SU-DHL-6 (cell line): ENCODE data around the gene FZD4.
"Not testable (repeated sequence)": the region's sequence is repeated elsewhere in the genome, so short reads cannot be mapped to it uniquely, and the experiment has no call there.

Experiments
- H2AFZ ChIP-seq: fragments of 200-600 bp; sonication (generic); 2 replicates; pipeline ENCODE4 v1.6.1; 2014; ENCODE audit warnings: low read depth, mild to moderate bottlenecking, moderate library complexity, mixed read lengths, antibody characterized with exemption, low read length; ENCODE audit not compliant: severe bottlenecking
- H3F3A ChIP-seq: fragments of 200-600 bp; shearing (Covaris generic); 2 replicates; pipeline ENCODE4 v1.6.0; 2016; ENCODE audit warnings: antibody characterized with exemption, mild to moderate bottlenecking; ENCODE audit not compliant: insufficient read depth
- H3K27ac ChIP-seq: fragments of 200-600 bp; sonication (generic); 2 replicates; pipeline ENCODE4 v1.5.1; 2016; ENCODE audit warnings: low read depth, mild to moderate bottlenecking, low read length, moderate library complexity, mixed read lengths
- H3K27me3 ChIP-seq: fragments of 200-600 bp; sonication (generic), shearing (Covaris generic); 2 replicates; pipeline ENCODE4 v1.6.0; 2014; ENCODE audit warnings: mild to moderate bottlenecking, low read length
- H3K36me3 ChIP-seq: fragments of 200-600 bp; sonication (generic); 2 replicates; pipeline ENCODE4 v1.6.1; 2014; ENCODE audit warnings: mild to moderate bottlenecking, low read length, mixed read lengths
- H3K4me2 ChIP-seq: fragments of 300-600, 200-600 bp; shearing (Covaris generic), sonication (generic); 2 replicates; pipeline ENCODE4 v1.6.0; 2014; ENCODE audit warnings: low read length, low read depth, mild to moderate bottlenecking; ENCODE audit not compliant: poor library complexity, severe bottlenecking
- H3K4me3 ChIP-seq: fragments of 200-600 bp; sonication (generic); 2 replicates; pipeline ENCODE4 v1.5.1; 2014; ENCODE audit warnings: antibody characterized with exemption, low read length, mild to moderate bottlenecking, mixed read lengths; ENCODE audit not compliant: insufficient read depth, poor library complexity, severe bottlenecking
- H3K79me2 ChIP-seq: fragments of 200-600 bp; sonication (generic); 2 replicates; pipeline ENCODE4 v1.6.1; 2014; ENCODE audit warnings: mild to moderate bottlenecking, low read length, moderate library complexity; ENCODE audit not compliant: insufficient read depth
- H3K9ac ChIP-seq: fragments of 200-600 bp; sonication (generic); 2 replicates; pipeline ENCODE4 v1.7.0; 2014; ENCODE audit warnings: mild to moderate bottlenecking, low read length
- H3K9me2 ChIP-seq: fragments of 200-600 bp; sonication (generic); replicated peaks from 2 replicates; pipeline ENCODE4 v1.6.1; 2014; ENCODE audit warnings: low read length; ENCODE audit not compliant: insufficient read depth
- H3K9me3 ChIP-seq: fragments of 200-600 bp; sonication (generic); 2 replicates; pipeline ENCODE4 v1.6.1; 2014; ENCODE audit warnings: low read length, mixed read lengths; ENCODE audit not compliant: insufficient read depth
- H4K20me1 ChIP-seq: fragments of 200-600 bp; sonication (generic); 2 replicates; pipeline ENCODE4 v1.6.1; 2014; ENCODE audit warnings: low read depth, mild to moderate bottlenecking, antibody characterized with exemption, low read length, moderate library complexity, mixed read lengths
- EZH2phosphoT487 ChIP-seq: fragments of 200-600 bp; sonication (generic), shearing (Covaris generic); conservative IDR thresholded peaks from 2 replicates; pipeline ENCODE4 v1.6.1; 2018; ENCODE audit warnings: mild to moderate bottlenecking, antibody characterized with exemption, low read length, moderate library complexity, mixed read lengths
- TF ChIP-seq, protein P1 (sequence below): fragments of 200-600 bp; sonication (generic); IDR thresholded peaks from one replicate; pipeline ENCODE4 v1.5.1; 2017; ENCODE audit warnings: antibody characterized with exemption, mild to moderate bottlenecking, low read length, moderate library complexity; ENCODE audit not compliant: insufficient read depth, poor library complexity, severe bottlenecking

FZD4 gene

DNA sequence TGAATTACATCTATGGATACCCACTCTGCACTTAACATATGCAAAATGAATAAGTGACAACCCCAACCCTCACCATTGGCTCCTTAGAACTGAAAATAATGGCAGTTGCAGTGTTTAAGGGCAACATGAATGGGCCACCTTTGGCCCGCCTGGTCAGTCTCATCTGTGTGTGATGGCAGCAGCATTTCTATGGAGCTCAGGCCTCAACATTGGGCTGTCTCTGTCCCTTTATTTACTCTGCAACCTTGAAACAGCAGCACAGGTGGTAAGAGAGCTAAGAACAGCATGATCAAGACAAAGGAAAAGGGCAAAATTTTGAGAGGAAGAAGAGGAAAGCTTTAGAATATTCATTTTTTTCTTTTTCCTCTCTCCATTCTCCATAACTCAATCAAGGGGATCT lies 44.2 kb upstream of the FZD4 start:
- no peaks in the 10 kb centered on the region for H4K20me1 ChIP-seq
- H3K27ac ChIP-seq, result no peak overlapping the region
- H3K36me3 ChIP-seq, result no peaks in the 10 kb centered on the region
- no peaks in the 10 kb centered on the region for H3K9me3 ChIP-seq
- TF ChIP-seq EZH2phosphoT487, result no peak
- TF ChIP-seq, protein P1, sequence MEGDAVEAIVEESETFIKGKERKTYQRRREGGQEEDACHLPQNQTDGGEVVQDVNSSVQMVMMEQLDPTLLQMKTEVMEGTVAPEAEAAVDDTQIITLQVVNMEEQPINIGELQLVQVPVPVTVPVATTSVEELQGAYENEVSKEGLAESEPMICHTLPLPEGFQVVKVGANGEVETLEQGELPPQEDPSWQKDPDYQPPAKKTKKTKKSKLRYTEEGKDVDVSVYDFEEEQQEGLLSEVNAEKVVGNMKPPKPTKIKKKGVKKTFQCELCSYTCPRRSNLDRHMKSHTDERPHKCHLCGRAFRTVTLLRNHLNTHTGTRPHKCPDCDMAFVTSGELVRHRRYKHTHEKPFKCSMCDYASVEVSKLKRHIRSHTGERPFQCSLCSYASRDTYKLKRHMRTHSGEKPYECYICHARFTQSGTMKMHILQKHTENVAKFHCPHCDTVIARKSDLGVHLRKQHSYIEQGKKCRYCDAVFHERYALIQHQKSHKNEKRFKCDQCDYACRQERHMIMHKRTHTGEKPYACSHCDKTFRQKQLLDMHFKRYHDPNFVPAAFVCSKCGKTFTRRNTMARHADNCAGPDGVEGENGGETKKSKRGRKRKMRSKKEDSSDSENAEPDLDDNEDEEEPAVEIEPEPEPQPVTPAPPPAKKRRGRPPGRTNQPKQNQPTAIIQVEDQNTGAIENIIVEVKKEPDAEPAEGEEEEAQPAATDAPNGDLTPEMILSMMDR, result no peak
- H3K4me3 ChIP-seq, result no peak overlapping the region
- no peaks in the 10 kb centered on the region for H3F3A ChIP-seq
- H3K79me2 ChIP-seq, result no peaks in the 10 kb centered on the region
- H3K9me2 ChIP-seq, result no peaks in the 10 kb centered on the region
- H3K9ac ChIP-seq, result no peak overlapping the region
- no peak overlapping the region for H3K4me2 ChIP-seq
- H2AFZ ChIP-seq, result no peak overlapping the region
- H3K27me3 ChIP-seq, result no peaks in the 10 kb centered on the region

- TF ChIP-seq, protein P1, result no peak
- TF ChIP-seq EZH2phosphoT487, result no peak
- H3K27ac ChIP-seq, result no peak overlapping the region
- no peak overlapping the region for H3K9ac ChIP-seq
- no peaks in the 10 kb centered on the region for H3K9me2 ChIP-seq
- H3K4me3 ChIP-seq, result no peak overlapping the region
- H4K20me1 ChIP-seq, result no peaks in the 10 kb centered on the region
- no peaks in the 10 kb centered on the region for H3K9me3 ChIP-seq
- H2AFZ ChIP-seq, result no peak overlapping the region
- H3K79me2 ChIP-seq, result no peaks in the 10 kb centered on the region
- H3K36me3 ChIP-seq, result no peaks in the 10 kb centered on the region
- no peaks in the 10 kb centered on the region for H3F3A ChIP-seq
- no peak overlapping the region for H3K4me2 ChIP-seq
- no peaks in the 10 kb centered on the region for H3K27me3 ChIP-seq
These were observed 41.9 kb upstream of the FZD4 start for GRCh38 chr11:86996953-86997570.

GRCh38 chr11:86993031-86993430 lies 37.8 kb upstream of the FZD4 start:
- H3K9ac ChIP-seq, result no peak overlapping the region
- TF ChIP-seq, protein P1, result no peak
- TF ChIP-seq EZH2phosphoT487, result no peak
- no peak overlapping the region for H3K4me2 ChIP-seq
- H3K27ac ChIP-seq, result no peak overlapping the region
- H3K9me2 ChIP-seq, result no peaks in the 10 kb centered on the region
- H3K79me2 ChIP-seq, result no peaks in the 10 kb centered on the region
- H2AFZ ChIP-seq, result no peak overlapping the region
- H4K20me1 ChIP-seq, result no peaks in the 10 kb centered on the region
- no peaks in the 10 kb centered on the region for H3K27me3 ChIP-seq
- no peaks in the 10 kb centered on the region for H3F3A ChIP-seq
- no peaks in the 10 kb centered on the region for H3K36me3 ChIP-seq
- no peak overlapping the region for H3K4me3 ChIP-seq
- no peaks in the 10 kb centered on the region for H3K9me3 ChIP-seq

GRCh38 chr11:86992340-86992739 lies 37.1 kb upstream of the FZD4 start:
- not testable (repeated sequence) for H3K79me2 ChIP-seq, H3K36me3 ChIP-seq, H2AFZ ChIP-seq, H3K27ac ChIP-seq, H3F3A ChIP-seq, H3K9me2 ChIP-seq, H3K4me2 ChIP-seq, H3K9ac ChIP-seq, H3K9me3 ChIP-seq, H3K27me3 ChIP-seq, H3K4me3 ChIP-seq, H4K20me1 ChIP-seq
